Right cardiac atrium (tissue), 5 donors: Measurements from ENCODE around the gene KLC1. TPM values are rescaled to one million over a fixed set of nuclear protein-coding genes. Genes with fewer than 3 reads are reported as not detected.

ENCODE experiments used
- ATAC-seq, 2 donors: fragments of 200-7000 bp; cut with Tn5 transposase; one replicate each; pipeline versions ENCODE4 v1.8.0 to v1.9.1; 2020; ENCODE audit warnings: moderate library complexity in 2 of 2, mild to moderate bottlenecking in 1 of 2
- DNase-seq, 3 donors: peaks; one replicate each; pipeline ENCODE4 v3.0.0-alpha.2; 2020
- H3K27ac ChIP-seq: one replicate; pipeline ENCODE4 v1.5.1; 2013; ENCODE audit warnings: mild to moderate bottlenecking, low read length, control low read depth, moderate library complexity
- H3K27me3 ChIP-seq: one replicate; pipeline ENCODE4 v1.6.1; 2013; ENCODE audit not compliant: control insufficient read depth, insufficient read depth
- H3K4me1 ChIP-seq: one replicate; pipeline ENCODE4 v1.6.1; 2013; ENCODE audit warnings: low read length; ENCODE audit not compliant: control insufficient read depth, insufficient read depth
- H3K4me3 ChIP-seq: one replicate; pipeline ENCODE4 v1.5.1; 2013; ENCODE audit warnings: low read length, control low read depth
- H3K9me3 ChIP-seq: one replicate; pipeline ENCODE4 v1.6.1; 2013; ENCODE audit warnings: low read length; ENCODE audit not compliant: control insufficient read depth
- WGBS: extraction: QIAGEN DNeasy Blood & Tissue Kit; methylation state at CpG from one replicate; pipeline ENCODE4 v1.1.7; 2013; 5-methylcytosine and 5-hydroxymethylcytosine counted together
- intact Hi-C, 4 donors: fragments of 100-400 bp; cut with DNase I; formaldehyde crosslinking; loops; one replicate each; pipeline versions ENCODE4 v1.11.0 to v1.14.0; 2022 to 2023
- polyA plus RNA-seq: library from polyadenylated mRNA; stranded (reverse); fragments of 200-250 nt; gene quantifications from one replicate; pipeline ENCODE4 v1.2.3, GENCODE V29; 2013
- total RNA-seq, 4 donors: library from RNA; stranded (reverse); fragmentation: NEBNext Ultra II Directional; extraction: Animal tissue kit (Norgen Biotek cat#: 25700); gene quantifications; one replicate each; pipeline ENCODE4 v1.2.1, GENCODE V29; 2021
- donor health status: healthy with polysubstance abuse.
- donor health status: DM: no; HTN: yes; CAD: no.
- donor health status: DM: no; HTN: no; CAD: no.
- donor health status: DM: no; HTN: yes; CAD: no; lungs with severe emphysema.
- donor health status: DM: yes; HTN: yes; CAD: no.

Gene KLC1
- total and polyA plus RNA-seq, 5 donors = 110 to 137 (median 126) TPM

- H3K27me3 ChIP-seq = no peaks in the 10 kb centered on the region
- 82% methylated on average over 10 of the region's 10 CpGs for WGBS
- intact Hi-C loops = no loop called here
- H3K4me1 ChIP-seq = peaks cover 2% of the 10 kb centered on the region
- DNase-seq (no peak), ATAC-seq (no peak)
- H3K27ac ChIP-seq = no peak overlapping the region
- no peak overlapping the region for H3K4me3 ChIP-seq
- H3K9me3 ChIP-seq = no peaks in the 10 kb centered on the region
Measured at GRCh38 chr14:103662029-103662428, 33.0 kb downstream of the KLC1 start.

GRCh38 chr14:103662591-103662990 is 33.6 kb downstream of the KLC1 start:
- 95% methylated on average over 17 of the region's 17 CpGs for WGBS
- Histone ChIP-seq H3K9me3 (no peaks in the 10 kb centered on the region), H3K27ac (no peak overlapping the region), H3K4me1 (peaks cover 2% of the 10 kb centered on the region), H3K4me3 (no peak overlapping the region), H3K27me3 (no peaks in the 10 kb centered on the region)
- intact Hi-C loops = no loop called here
- DNase-seq (no peak), ATAC-seq (no peak)

- 82% methylated on average over 13 of the region's 13 CpGs for WGBS
- intact Hi-C loops = no loop called here
- no peaks in the 10 kb centered on the region for H3K9me3 ChIP-seq
- no peaks in the 10 kb centered on the region for H3K27me3 ChIP-seq
- no peak overlapping the region for H3K27ac ChIP-seq
- no peak for DNase-seq
- no peak for ATAC-seq
- no peaks in the 10 kb centered on the region for H3K4me1 ChIP-seq
- H3K4me3 ChIP-seq = no peak overlapping the region
Measured at GRCh38 chr14:103663506-103663905, 34.5 kb downstream of the KLC1 start.

- Histone ChIP-seq H3K27ac (no peak overlapping the region), H3K4me1 (no peaks in the 10 kb centered on the region), H3K27me3 (no peaks in the 10 kb centered on the region), H3K4me3 (no peak overlapping the region), H3K9me3 (no peaks in the 10 kb centered on the region)
- no peak for DNase-seq
- no peak for ATAC-seq
- WGBS = 90% methylated on average over 4 of the region's 4 CpGs
- intact Hi-C loops = no loop called here
Measured at GRCh38 chr14:103667671-103668070, 38.7 kb downstream of the KLC1 start.

- no peak for DNase-seq
- intact Hi-C loops = no loop called here
- H3K4me1 ChIP-seq = no peaks in the 10 kb centered on the region
- H3K4me3 ChIP-seq = no peak overlapping the region
- ATAC-seq = no peak
- WGBS = 97% methylated on average over 3 of the region's 3 CpGs
- H3K27me3 ChIP-seq = no peaks in the 10 kb centered on the region
- no peak overlapping the region for H3K27ac ChIP-seq
- no peaks in the 10 kb centered on the region for H3K9me3 ChIP-seq
Measured at GRCh38 chr14:103668117-103668516, 39.1 kb downstream of the KLC1 start.

- no peaks in the 10 kb centered on the region for H3K4me1 ChIP-seq
- H3K4me3 ChIP-seq = no peak overlapping the region
- no peak overlapping the region for H3K27ac ChIP-seq
- no peaks in the 10 kb centered on the region for H3K27me3 ChIP-seq
- no peaks in the 10 kb centered on the region for H3K9me3 ChIP-seq
- DNase-seq (no peak), ATAC-seq (no peak)
- 96% methylated on average over 2 of the region's 2 CpGs for WGBS
- intact Hi-C loops = no loop called here
Measured at GRCh38 chr14:103669370-103669769, 40.4 kb downstream of the KLC1 start.

GRCh38 chr14:103671911-103672310 is 42.9 kb downstream of the KLC1 start:
- WGBS = 93% methylated on average over 4 of the region's 4 CpGs
- no peak overlapping the region for H3K27ac ChIP-seq
- DNase-seq (no peak), ATAC-seq (no peak)
- no peaks in the 10 kb centered on the region for H3K4me1 ChIP-seq
- no peaks in the 10 kb centered on the region for H3K9me3 ChIP-seq
- intact Hi-C loops = no loop called here
- no peak overlapping the region for H3K4me3 ChIP-seq
- no peaks in the 10 kb centered on the region for H3K27me3 ChIP-seq

GRCh38 chr14:103675957-103676356 is 46.9 kb downstream of the KLC1 start:
- Histone ChIP-seq H3K4me3 (no peak overlapping the region), H3K4me1 (no peaks in the 10 kb centered on the region), H3K27ac (no peak overlapping the region), H3K27me3 (no peaks in the 10 kb centered on the region), H3K9me3 (no peaks in the 10 kb centered on the region)
- 94% methylated on average over 8 of the region's 8 CpGs for WGBS
- ATAC-seq (no peak), DNase-seq (no peak)
- intact Hi-C loops = no loop called here

GRCh38 chr14:103676881-103677675 is 48.1 kb downstream of the KLC1 start:
- 62% methylated on average over 16 of the region's 16 CpGs for WGBS
- intact Hi-C loops = no loop called here
- Histone ChIP-seq H3K27ac (no peak overlapping the region), H3K4me1 (no peaks in the 10 kb centered on the region), H3K4me3 (no peak overlapping the region), H3K27me3 (no peaks in the 10 kb centered on the region), H3K9me3 (no peaks in the 10 kb centered on the region)
- ATAC-seq (no peak), DNase-seq (no peak)

- intact Hi-C loops = no loop called here
- peak in 2 of 3 donors; percentile 79 to 84 for DNase-seq
- no peaks in the 10 kb centered on the region for H3K4me1 ChIP-seq
- H3K4me3 ChIP-seq = no peak overlapping the region
- no peaks in the 10 kb centered on the region for H3K27me3 ChIP-seq
- peak; percentile 77 to 82 for ATAC-seq
- WGBS = 40% methylated on average over 13 of the region's 13 CpGs
- no peak overlapping the region for H3K27ac ChIP-seq
- H3K9me3 ChIP-seq = no peaks in the 10 kb centered on the region
Measured at GRCh38 chr14:103679351-103679750, 50.3 kb downstream of the KLC1 start.

GRCh38 chr14:103680491-103681231 is 51.6 kb downstream of the KLC1 start:
- Histone ChIP-seq H3K9me3 (no peaks in the 10 kb centered on the region), H3K27ac (no peak overlapping the region), H3K27me3 (no peaks in the 10 kb centered on the region), H3K4me3 (no peak overlapping the region), H3K4me1 (no peaks in the 10 kb centered on the region)
- 79% methylated on average over 17 of the region's 17 CpGs for WGBS
- ATAC-seq (no peak), DNase-seq (no peak)
- intact Hi-C loops = no loop called here
